DMS153 treated with DMSO at 0.1 percent for 48 hours (cell line): ENCODE results near the gene COL5A1.

Experiments used
- DNase-seq: peaks from one replicate; lab custom pipeline; 2025; ENCODE audit not compliant: unreplicated experiment; lab: John Stamatoyannopoulos, UW

Gene COL5A1

DNA sequence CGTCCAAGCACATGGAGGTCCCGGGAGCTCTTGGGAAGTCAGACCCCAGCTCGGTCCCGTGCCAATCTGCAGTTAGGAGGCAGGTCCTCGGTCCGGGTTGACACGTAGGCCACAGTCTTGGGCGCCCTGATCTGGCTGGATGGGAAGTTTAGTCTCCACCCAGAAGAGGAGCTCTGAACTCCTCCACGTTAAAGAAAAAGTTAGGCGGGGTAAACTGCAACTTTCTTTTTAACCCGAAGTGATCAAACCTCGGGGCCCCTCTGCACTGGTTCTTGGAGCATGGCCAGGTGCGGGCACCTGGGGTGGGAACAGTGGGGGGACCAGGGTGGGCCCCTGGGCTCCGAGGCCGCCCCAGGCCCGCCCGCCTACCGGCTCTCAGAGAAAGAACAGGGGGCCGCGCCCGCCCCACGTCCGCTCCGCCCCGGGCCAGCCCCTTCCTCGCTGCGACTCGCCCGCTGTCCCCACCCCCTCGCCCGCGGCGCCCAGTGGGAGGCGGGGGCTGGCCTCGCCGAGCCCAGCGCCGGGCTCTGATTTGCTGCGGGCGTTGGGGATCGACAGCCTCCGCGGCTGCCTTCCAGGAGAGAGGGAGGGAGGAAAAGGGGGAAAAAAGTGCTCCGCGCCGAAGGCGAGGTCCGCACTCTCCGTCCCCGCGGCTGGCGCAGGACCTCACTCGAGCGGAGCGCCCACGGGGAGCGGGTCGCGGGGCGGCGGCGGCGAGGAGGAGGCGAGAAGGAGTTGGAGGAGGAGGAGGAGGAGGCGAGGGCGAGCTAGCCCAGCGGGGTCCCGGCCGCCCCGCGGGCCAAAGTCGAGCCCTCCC is at the start of gene COL5A1:
TSS of gene COL5A1 (plus strand) at position 631 of the 817 bp plus-strand sequence. CDS start 385 bp downstream, outside the sequence.
- peak; percentile 4 for DNase-seq

DNA sequence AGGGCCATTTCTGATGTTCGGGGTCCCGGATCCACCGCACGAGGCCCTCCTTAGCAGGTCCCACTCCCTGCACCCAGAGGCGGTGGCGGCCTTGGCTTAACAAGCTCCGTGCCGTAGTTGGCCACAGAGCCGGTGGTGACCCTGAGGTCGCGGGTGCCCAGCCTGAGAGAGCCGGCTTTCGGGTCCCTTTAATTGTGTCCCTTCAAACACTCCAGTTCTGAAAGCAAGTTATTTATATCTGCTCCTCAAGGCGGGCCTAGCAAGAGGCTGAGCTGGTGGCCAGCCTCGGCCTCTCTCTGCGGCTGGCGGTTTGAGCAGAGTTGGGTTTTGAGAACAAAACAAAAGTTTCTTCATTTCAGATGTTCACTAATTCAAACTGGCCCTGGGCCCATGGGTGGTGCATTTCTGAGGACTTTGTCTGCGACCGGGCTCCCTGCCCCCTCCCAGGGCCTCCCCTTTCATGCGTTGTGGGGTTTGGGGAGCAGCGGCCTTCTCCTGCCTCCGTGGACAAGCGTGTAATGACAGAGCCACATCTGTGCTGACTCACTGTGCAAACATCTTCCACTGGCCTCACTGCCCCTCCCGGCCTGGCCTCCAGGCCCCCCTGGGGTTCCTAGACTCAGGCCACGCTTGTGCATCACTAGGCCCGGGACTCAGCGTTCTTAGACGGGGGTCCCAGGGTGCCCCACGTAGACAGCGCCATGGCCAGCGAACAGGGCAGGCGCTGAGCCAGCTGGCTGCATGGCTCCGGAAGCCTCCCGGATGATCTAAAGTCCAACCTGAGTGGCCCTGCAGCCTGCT is 49.4 kb upstream of the COL5A1 start:
- no peak for DNase-seq

DNA sequence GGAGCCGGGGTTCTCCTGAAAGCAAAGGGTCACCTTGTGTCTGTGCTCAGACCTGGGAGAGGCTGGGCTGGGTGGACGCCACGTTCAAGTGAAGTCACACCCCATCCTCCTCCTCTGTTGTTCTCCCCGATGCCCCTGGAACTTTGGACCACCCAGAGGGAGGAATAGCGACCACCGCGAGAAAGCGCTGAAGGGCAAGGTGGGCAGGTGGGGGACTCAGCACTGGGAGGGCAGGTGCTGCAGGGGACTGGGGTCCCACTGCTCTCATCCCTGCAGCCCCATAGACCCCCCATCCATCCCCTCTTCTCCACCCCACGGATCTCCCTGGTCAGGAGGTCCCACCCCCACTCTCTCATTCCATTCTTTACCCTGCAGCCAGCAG is 48.8 kb upstream of the COL5A1 start:
- DNase-seq: no peak

DNA sequence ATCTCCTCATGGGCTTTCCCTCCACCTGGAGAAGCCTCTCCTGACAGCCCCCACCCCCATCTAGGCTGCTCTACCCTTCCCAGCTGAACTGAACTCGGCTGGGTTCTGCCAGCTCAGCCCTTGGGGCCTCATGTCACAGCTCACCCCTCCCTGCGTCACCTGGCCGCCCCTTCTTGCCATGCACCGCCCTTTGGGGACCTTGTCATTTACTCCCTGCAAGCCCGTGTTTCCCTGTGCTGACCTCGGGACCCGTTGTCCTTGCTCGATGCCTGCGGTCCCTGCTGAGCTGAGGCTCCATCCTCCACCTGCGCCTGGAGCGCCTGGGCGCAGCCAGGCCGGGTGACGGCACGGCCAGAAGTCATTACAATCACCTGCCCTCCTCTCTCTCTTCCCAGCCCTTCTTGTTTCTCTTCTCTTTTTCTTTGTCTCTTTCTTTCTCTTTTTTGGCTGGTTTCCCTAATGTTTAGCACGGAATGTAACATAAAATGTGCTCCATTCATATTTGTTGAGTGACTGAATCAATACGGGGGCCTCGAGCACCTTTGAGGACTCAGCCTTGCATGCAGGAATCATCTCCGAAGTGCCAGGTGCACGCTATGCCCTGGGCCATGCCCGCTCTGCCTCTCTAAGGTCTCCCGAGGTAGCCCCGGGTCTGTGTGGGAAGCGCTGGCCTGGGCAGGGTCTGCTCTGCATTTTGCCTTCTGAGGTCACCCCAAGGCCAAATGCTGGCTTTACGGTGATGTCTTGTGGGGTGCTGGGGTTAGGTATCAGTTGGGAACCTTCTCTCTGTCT is 48.1 kb upstream of the COL5A1 start:
- no peak for DNase-seq

DNA sequence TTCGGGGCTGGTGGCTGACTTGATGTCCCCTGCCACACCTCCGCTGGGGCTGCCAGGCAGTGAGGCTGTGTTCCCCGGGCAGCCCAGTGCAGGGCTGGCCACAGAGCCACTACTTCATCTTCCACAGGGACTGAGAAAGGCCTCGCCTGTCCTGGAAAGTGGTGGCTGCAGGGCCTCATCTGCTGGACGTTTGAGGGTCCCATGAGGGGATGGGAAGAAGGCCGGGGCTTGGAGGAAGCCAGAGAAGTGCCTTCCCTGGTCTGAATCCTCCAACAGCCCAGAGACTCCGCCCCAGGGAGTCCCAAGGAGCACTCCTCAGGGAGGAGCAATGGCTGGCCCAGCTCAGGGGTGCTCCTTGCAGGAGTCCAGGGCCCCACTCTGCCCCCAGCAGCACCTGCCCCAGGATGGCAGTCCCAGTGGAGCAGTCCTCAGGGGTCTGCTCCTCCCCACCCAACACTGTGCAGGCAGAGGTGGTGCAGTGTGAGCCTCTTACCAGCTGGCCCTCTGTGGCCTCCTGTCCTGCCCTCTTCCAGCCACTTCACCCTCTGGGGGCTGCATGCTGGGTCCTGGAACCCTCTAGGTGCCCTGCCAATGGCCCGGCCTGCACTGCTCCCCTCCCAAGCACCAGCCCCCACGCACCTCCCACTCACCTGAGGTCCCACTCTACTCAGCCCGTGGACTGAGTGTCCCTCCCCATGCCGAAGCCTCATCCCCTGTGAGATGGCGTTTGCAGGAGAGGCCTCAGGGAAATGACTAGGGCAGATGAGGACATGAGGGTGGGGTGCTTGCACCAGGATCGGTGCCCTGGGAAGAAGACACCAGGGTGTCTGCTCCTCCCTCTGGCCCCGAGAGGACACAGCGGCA is 47.3 kb upstream of the COL5A1 start:
- no peak for DNase-seq

DNA sequence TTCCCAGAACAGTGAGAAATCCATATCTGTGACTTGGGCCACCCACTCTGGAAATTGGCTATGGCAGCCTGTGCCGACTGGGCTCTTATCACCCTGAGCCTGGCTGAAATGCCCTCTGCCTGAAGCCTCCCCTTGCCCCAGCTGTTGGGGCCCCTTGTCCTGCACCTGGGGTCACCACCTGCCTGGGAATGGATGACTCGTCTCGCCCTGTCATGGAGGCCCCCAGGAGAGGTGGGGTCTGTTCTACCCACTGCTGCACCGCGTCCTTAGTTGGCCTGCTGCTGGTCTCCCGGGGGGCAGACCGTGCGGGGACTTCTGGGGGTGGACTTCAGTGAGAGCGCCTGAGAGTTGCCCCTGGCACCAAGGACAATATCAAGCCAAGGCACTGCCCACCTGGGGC is 46.6 kb upstream of the COL5A1 start:
- no peak for DNase-seq

DNA sequence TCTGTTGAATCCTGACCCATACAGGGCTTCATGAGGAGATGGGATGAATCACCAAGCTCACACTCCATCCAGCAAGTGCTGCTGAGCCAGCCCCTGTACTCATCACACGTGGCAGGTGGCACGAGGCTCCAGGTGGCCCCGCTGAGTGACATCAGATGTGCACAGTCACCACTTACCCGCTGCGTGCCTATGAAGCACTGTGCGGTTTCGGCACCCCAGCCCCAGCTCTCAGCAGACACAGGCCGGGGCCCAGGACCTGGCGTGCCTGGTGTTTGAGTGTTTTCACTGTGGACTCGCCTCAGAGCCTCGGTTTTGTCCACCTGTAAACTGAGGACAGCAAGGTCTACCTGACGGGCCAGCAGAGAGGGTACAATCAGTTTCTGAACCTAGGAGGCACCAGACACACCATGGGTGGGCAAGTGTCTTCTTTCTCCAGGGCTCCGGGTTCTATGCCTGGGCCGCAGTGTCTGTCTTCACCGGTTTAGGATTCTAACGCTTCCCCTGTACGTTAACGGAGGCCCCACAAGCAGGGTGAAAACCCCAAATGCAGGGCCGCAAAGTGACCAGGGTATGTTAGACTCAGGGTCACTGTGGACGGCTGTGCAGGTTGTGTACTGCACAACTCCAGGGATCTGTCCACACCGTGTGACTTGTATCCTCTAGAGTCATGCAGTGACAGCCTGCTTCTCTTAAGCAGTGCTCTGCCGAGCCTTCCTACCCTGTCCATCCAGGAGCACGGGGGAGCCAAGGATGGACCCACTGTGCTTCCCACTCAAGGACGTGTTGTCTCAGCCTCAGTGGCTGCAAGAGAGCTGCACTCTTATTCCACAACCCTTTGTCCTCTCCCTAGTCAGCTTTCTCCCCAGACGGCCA is 44.3 kb upstream of the COL5A1 start:
- DNase-seq: no peak

DNA sequence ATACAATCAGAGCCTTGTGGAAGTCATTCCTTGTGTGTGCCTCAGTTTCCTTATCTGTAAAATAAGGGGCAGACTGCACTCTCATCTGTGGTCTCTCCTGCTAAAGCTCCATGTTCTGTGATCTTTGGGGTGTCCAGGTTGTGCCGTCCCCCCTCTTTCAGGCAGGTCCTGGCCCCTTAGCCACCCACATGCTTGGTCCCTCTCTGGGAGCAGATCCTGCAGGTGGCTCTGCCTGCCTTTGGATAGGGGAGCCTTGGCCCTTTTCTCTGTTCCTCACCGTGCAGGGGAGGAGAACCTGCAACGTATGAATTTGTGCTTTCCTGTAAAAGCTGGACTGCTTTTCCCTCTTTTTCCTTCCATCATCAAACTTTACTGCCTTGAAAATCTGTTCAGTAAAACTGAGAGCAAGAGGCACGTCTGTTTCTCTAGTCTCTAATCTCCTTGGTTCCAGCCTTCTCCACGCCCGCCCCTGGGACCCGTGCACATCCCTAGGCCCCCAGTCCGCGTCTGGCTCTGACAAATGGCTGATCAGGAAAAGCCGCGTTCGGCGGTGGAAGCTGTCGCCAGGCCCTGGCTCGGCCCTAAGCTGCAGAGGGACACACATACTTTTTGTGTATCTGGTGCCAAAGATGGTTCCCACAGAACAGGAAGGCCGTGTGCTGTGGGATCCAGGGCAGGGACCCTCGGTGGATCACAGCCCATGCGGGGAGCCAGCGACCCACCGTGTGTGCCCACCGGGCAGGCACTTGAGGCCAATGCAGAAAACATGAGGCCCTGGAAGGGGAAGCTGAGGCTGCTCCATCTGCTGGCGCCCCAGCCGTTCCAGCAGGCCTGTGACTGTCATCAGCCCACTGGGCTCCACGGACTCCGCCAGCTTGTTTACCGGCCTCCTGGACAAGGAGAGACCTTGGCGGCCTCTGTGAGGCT is 43.4 kb upstream of the COL5A1 start:
- DNase-seq: no peak

DNA sequence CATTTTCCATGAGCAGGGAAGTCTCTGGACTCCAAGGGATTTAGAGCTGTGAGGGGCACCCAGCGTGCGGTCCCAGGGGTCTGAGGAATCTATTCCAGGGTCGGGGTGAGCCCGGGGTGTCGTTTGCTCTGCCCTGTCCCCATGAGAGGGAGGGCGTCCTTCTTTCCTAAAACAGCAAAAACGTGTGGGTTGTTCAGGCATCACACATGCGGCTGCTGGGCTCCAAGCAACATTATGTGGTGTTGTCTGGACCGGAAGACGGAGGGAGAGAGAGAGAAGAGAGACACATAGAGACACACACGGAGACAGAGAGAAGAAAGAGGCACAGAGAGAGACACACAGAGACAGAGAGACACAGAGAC is 42.7 kb upstream of the COL5A1 start:
- no peak for DNase-seq

DNA sequence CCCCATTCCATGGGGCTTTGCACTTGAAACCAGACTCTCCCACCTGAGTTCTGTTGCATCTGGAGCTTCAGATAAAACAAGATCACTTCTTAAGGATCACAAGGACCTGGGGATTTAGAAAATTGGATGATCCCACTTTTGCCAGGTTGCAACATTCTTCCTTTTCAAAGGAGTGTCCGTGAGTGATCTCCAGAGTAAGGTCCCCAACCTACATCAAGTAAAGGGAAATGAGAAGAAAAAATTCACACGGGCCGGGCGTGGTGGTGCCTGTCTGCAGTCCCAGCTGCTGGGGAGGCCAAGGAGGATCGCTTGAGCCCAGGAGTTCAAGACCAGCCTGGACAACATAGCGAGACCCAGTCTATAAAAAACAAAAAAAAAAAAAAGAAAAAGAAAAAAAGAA is 41.2 kb upstream of the COL5A1 start:
- no peak for DNase-seq

DNA sequence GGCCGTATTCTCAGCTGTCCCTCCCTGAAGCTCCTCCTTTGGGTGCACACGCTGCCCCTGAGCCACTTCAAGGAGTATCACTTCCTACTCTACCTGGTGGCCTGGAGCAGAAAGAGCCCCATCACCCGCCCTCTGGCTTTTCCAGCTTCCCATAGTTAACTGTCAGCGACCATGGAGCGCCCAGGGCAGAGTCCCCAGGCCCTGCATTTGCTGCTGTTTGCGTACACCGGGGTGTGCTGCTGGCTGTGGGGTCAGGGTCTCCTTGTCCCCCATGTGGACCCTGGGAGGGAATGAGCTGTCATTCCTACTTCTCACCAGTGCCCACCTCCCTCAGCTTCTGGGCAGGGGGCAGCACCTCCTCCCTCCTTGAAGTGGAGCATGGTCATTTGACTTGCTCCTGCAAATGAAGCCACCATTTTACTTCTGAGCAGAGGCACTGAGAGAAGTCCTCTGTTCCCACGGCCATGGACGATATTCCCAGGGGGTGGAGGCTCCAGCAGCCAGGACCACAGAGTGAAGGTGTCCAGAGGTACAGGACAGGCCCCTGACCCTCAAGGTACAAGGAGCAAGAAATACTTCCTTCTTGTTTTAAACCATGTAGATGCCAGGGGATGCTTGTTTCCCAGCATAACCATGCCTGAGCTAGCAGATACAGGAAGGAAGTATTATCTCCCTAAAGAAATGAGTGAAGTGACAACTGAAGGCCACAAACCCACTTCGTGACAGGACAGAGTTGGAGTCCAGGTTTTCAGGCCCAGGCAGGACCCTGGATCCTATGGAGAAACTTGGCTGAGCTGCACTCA is 40.6 kb upstream of the COL5A1 start:
- no peak for DNase-seq

DNA sequence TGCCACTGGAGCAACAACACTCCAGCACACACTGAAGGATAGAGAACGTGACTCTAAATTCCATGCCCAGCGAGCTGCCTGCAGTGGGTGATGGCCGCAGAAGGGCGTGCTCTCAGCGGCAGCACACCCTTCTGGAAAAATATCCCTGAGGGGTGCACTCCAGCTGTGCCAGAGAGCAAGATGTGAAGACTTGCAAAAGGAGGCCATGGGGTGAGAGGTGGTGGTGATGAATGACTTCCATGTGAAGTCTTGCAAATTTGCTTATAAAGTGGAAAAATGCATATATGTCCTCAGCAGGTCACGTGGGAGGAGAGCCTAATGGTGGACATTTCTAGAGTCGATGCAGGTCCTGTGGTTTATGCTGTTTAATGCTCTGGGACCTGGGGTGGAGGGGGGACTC is 39.8 kb upstream of the COL5A1 start:
- DNase-seq: no peak

DNA sequence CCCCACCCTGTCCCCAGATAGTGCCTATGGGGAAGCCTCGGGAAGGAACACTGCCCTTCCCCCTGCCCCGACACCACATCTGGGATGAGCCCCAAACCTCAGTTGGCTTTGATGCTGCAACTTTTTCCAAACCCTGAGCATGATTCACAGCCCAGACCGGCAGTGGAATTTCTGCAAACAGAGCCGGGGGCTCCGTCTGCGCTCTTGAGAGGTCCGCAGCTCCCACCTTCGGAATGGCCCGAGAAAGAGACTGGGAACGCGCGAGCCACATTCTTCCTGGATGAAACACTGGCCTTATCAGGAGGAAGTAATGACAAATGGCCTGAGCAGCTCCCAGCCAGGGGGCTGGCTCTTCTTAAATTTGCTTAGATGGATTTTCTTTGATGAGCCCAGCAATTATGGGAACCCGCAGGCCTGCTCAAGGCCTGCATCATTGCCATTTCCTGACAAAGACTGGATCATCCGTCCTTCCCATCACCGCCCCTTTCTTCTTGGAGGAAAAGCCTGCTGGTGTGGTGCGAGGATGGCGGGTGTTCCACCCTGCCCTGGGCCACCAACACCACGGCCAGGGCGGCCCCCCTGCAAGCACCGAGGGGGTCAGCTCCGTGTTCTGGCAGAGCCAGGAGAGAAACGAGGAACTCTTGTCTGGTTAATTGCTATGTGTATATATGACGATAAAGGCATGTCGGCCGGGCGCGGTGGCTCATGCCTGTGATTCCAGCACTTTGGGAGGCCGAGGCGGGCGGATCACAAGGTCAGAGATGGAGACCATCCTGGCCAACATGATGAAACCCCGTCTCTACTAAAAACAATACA is 38.8 kb upstream of the COL5A1 start:
- no peak for DNase-seq

DNA sequence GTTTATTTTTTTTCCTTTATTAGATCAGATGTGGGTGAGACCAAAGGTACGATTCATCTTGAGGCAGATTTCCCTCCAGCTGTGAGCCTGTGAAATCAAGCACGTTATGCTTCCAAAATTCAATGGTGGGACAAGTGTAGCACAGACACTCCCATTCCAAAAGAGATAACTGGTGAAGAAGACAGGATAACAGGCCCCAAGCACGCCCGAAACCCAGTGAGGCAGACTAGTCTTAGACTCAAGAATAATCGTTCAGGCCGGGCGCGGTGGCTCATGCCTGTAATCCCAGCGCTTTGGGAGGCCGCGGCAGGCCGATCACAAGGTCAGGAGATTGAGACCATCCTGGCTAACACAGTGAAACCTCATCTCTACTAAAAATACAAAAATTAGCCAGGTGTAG is 36.8 kb upstream of the COL5A1 start:
- DNase-seq: no peak

DNA sequence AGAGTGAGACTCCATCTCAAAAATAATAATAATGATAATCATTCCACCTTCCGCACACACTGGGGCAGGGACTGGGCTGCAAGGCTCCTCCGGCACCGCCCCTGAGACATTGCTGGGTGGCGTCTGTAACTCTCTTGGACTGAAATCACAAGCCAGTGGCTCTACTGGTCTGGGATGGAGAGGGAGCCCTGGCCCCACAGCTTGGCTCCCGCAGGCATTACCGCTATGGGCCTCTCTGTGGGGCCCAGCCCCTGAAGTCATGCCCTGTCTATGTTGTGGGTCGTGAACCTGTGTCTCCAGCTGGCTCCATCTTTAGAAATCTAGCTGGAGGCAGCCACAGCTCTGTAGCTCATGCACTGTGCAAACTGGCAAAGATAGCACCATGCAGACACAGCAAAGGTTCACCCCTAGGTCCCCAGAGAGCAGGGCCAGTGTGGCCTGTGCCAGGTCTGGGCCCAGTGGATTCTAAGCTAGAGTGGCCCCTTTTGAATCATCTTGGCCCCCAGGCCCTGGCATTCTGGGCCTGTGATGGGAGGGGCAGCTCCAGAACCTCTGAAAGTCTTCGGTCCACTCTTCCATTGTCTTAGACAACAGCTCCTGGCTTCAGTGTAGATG is 36.1 kb upstream of the COL5A1 start:
- no peak for DNase-seq

DNA sequence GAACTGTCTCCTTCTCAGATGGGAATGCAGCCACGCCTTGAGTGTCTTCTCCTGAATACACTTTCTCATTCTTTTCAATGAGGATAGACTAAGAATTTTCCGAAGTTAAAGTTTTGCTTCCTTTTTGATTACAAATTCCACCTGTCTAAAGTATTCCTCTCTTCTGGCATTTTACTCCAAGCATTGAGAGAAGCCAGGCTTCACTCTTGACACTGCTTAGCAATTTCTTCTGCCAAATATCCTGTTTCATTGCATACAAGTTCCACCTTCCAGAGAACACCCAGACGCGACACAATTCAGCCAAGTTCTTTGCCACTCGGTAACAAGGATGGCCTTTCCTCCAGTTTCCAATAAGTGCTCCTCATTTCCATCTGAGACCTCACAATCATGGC is 35.6 kb upstream of the COL5A1 start:
- DNase-seq: no peak
